GM19238 (cell line): ENCODE data around the gene LMOD2.

Experiments
- DNase-seq: peaks from one replicate; pipeline ENCODE4 v3.0.0; 2011; ENCODE audit warnings: low spot score; ENCODE audit not compliant: insufficient read length

The LMOD2 gene

GRCh38 chr7:123639631-123640030, 16.0 kb upstream of the LMOD2 start:
- no peak for DNase-seq

- DNase-seq, result no peak
Observed at GRCh38 chr7:123640583-123640982, 15.1 kb upstream of the LMOD2 start.

GRCh38 chr7:123641901-123642300, 13.8 kb upstream of the LMOD2 start:
- DNase-seq, result no peak

GRCh38 chr7:123643495-123644441, 11.9 kb upstream of the LMOD2 start:
- DNase-seq, result no peak

- no peak for DNase-seq
Observed at GRCh38 chr7:123645516-123645915, 10.2 kb upstream of the LMOD2 start.

- DNase-seq, result no peak
Observed at GRCh38 chr7:123647106-123647730, 8.4 kb upstream of the LMOD2 start.

- DNase-seq, result no peak
Observed at GRCh38 chr7:123649964-123650363, 5.7 kb upstream of the LMOD2 start.

- DNase-seq, result no peak
Observed at GRCh38 chr7:123650595-123650994, 5.1 kb upstream of the LMOD2 start.

- no peak for DNase-seq
Observed at GRCh38 chr7:123652406-123652805, 3.3 kb upstream of the LMOD2 start.

- DNase-seq, result no peak
Observed at GRCh38 chr7:123653162-123653561, 2.5 kb upstream of the LMOD2 start.

- no peak for DNase-seq
Observed at GRCh38 chr7:123656544-123657303, 1.1 kb downstream of the LMOD2 start.

- no peak for DNase-seq
Observed at GRCh38 chr7:123657304-123657685, 1.6 kb downstream of the LMOD2 start.

GRCh38 chr7:123658023-123658422, 2.4 kb downstream of the LMOD2 start:
- DNase-seq, result no peak

GRCh38 chr7:123660514-123661354, 5.1 kb downstream of the LMOD2 start:
- DNase-seq, result no peak

GRCh38 chr7:123661765-123662164, 6.1 kb downstream of the LMOD2 start:
- DNase-seq, result no peak

GRCh38 chr7:123662293-123662692, 6.6 kb downstream of the LMOD2 start:
- DNase-seq, result no peak

GRCh38 chr7:123662755-123663154, 7.1 kb downstream of the LMOD2 start:
- no peak for DNase-seq

- no peak for DNase-seq
Observed at GRCh38 chr7:123663200-123663599, 7.5 kb downstream of the LMOD2 start.

- no peak for DNase-seq
Observed at GRCh38 chr7:123665157-123665556, 9.5 kb downstream of the LMOD2 start.

- no peak for DNase-seq
Observed at GRCh38 chr7:123665896-123666295, 10.2 kb downstream of the LMOD2 start.

- no peak for DNase-seq
Observed at GRCh38 chr7:123666492-123666891, 10.8 kb downstream of the LMOD2 start.
